ENCODE results near the gene LNPEP. TPM values are rescaled to one million over a fixed set of nuclear protein-coding genes. Genes with fewer than 3 reads are reported as not detected.
A peak's percentile ranks its signal among the peaks of the same experiment; 100 is the strongest.

Gene LNPEP
- total and polyA plus RNA-seq, 2 of the 13 experiments (the other 11 are each of a cell fraction or from before 2014, with no cell fraction given), result 8.0 to 16.9 TPM

- no peak for TF ChIP-seq MAF1 (CRISPR knock-in tag; IDR thresholded peaks at IDR 0.05; ENCODE audit: borderline replicate concordance)
- TF ChIP-seq ATF2 (CRISPR knock-in tag; IDR thresholded peaks at IDR 0.05), result no peak
- peak in 1 of 2 experiments; percentile 91; a peak in 2 of 4 replicates for TF ChIP-seq ATF4 (CRISPR knock-in tag; IDR thresholded peaks at IDR 0.05)
- TF ChIP-seq HNRNPUL1 (IDR thresholded peaks at IDR 0.05; ENCODE audit: low read depth, low read length), result no peak
- TF ChIP-seq REL (CRISPR knock-in tag; conservative IDR thresholded peaks at IDR 0.05), result no peak
- TF ChIP-seq ZNF691 (CRISPR knock-in tag; IDR thresholded peaks at IDR 0.05; ENCODE audit: borderline replicate concordance, low read depth), result no peak
- TF ChIP-seq ZNF431 (CRISPR knock-in tag; IDR thresholded peaks at IDR 0.05; ENCODE audit: borderline replicate concordance, low read depth), result no peak
- TF ChIP-seq RBFOX2 (IDR thresholded peaks at IDR 0.05; ENCODE audit: low read depth, low read length), result no peak
- no peak for TF ChIP-seq PRDM4 (CRISPR knock-in tag; IDR thresholded peaks at IDR 0.05; ENCODE audit: borderline replicate concordance)
- no peak for TF ChIP-seq KAT2B (IDR thresholded peaks at IDR 0.05; ENCODE audit: borderline replicate concordance, low read depth, low read length)
- peak; percentile 51; the same call in 1 of the 2 replicates for TF ChIP-seq CEBPB (IDR thresholded peaks at IDR 0.05; ENCODE audit: borderline replicate concordance, low read depth, low read length)
These were observed 105.4 kb downstream of the LNPEP start (continued) for GRCh38 chr5:97041239-97041638.

All from HepG2 (cell line).